Left lobe of liver (tissue), 1 donor: ENCODE measurements around the gene SEL1L. TPM values are rescaled to one million over a fixed set of nuclear protein-coding genes. Genes with fewer than 3 reads are reported as not detected.

Source experiments
- total RNA-seq: library from RNA; stranded (reverse); gene quantifications from one replicate; pipeline ENCODE4 v1.2.1, GENCODE V29; 2021
- donor health status: DM: no; HTN: yes; CAD: no.

SEL1L gene
- total RNA-seq, 1 donor from 2014 or later = 128 TPM

Other genes starting within 250 kb of the SEL1L start
- 6.3 TPM for gene STON2, start 133.5 kb downstream of the SEL1L start, total RNA-seq